Activated CD4-positive, alpha-beta T cell treated with anti-CD3 and anti-CD28 coated beads, Interleukin-2, amount 10 ng/mL, durations not matched to agents 24 days and 14 days (primary cell): ENCODE results near the gene OR8B8. TPM values are rescaled to one million over a fixed set of nuclear protein-coding genes. Genes with fewer than 3 reads are reported as not detected.
A peak's percentile ranks its signal among the peaks of the same experiment; 100 is the strongest.

Experiments
- DNase-seq: peaks from one replicate; pipeline ENCODE4 v3.0.0; 2022
- H3K27ac Mint-ChIP-seq: one replicate; pipeline ENCODE4 v1.8.0; 2022; ENCODE audit warnings: mild to moderate bottlenecking, mixed read lengths
- H3K27me3 Mint-ChIP-seq: one replicate; pipeline ENCODE4 v1.8.0; 2022; ENCODE audit warnings: mixed read lengths
- H3K36me3 Mint-ChIP-seq: one replicate; pipeline ENCODE4 v1.8.0; 2022; ENCODE audit warnings: low read depth, mild to moderate bottlenecking, mixed read lengths
- H3K4me1 Mint-ChIP-seq: one replicate; pipeline ENCODE4 v1.8.0; 2021; ENCODE audit warnings: mixed read lengths
- H3K4me3 Mint-ChIP-seq: one replicate; pipeline ENCODE4 v1.8.0; 2022; ENCODE audit warnings: mild to moderate bottlenecking, moderate library complexity, mixed read lengths
- H3K9me3 Mint-ChIP-seq: one replicate; pipeline ENCODE4 v1.8.0; 2021; ENCODE audit warnings: mixed read lengths
- intact Hi-C: fragments of 100-400 bp; cut with micrococcal nuclease; formaldehyde crosslinking; loops from one replicate; pipeline ENCODE4 v1.15.1; 2023
- total RNA-seq: library from RNA; stranded (reverse); gene quantifications from 2 replicates; pipeline ENCODE4 v1.2.3, GENCODE V29; 2022

Gene OR8B8
- total RNA-seq: not detected in 2 replicates

- H3K36me3 Mint-ChIP-seq: no peaks in the 10 kb centered on the region
- DNase-seq: no peak
- no peaks in the 10 kb centered on the region for H3K9me3 Mint-ChIP-seq
- H3K27ac Mint-ChIP-seq: no peak within 1 kb of the TSS
- H3K4me1 Mint-ChIP-seq: no peaks in the 10 kb centered on the region
- intact Hi-C loops: no loop called here
- no peak within 1 kb of the TSS for H3K4me3 Mint-ChIP-seq
- H3K27me3 Mint-ChIP-seq: peaks cover 1% of the 10 kb centered on the region
These were observed at the start of gene OR8B8 for GRCh38 chr11:124445646-124446150. OR8B8 (minus strand) TSS chr11:124445696; CDS start chr11:124441085, 4,611 bp downstream.

- H3K27me3 Mint-ChIP-seq: no peaks in the 10 kb centered on the region
- H3K36me3 Mint-ChIP-seq: no peaks in the 10 kb centered on the region
- DNase-seq: no peak
- no peaks in the 10 kb centered on the region for H3K9me3 Mint-ChIP-seq
- H3K27ac Mint-ChIP-seq: no peak overlapping the region
- intact Hi-C loops: no loop called here
- no peak overlapping the region for H3K4me3 Mint-ChIP-seq
- H3K4me1 Mint-ChIP-seq: no peaks in the 10 kb centered on the region
These were observed 47.6 kb upstream of the OR8B8 start for GRCh38 chr11:124493016-124493655.

- peaks cover 12% of the 10 kb centered on the region for H3K4me1 Mint-ChIP-seq
- no peaks in the 10 kb centered on the region for H3K9me3 Mint-ChIP-seq
- no peak for DNase-seq
- H3K27me3 Mint-ChIP-seq: peaks cover 25% of the 10 kb centered on the region
- intact Hi-C loops: no loop called here
- H3K27ac Mint-ChIP-seq: no peak overlapping the region
- no peak overlapping the region for H3K4me3 Mint-ChIP-seq
- H3K36me3 Mint-ChIP-seq: no peaks in the 10 kb centered on the region
These were observed 37.9 kb upstream of the OR8B8 start for GRCh38 chr11:124483422-124483821.

- no peak for DNase-seq
- Mint-ChIP-seq H3K27me3 (peaks cover 25% of the 10 kb centered on the region), H3K9me3 (no peaks in the 10 kb centered on the region), H3K36me3 (no peaks in the 10 kb centered on the region), H3K27ac (no peak overlapping the region), H3K4me3 (no peak overlapping the region), H3K4me1 (peaks cover 12% of the 10 kb centered on the region)
- intact Hi-C loops: no loop called here
These were observed 37.1 kb upstream of the OR8B8 start for GRCh38 chr11:124482362-124483147.

GRCh38 chr11:124481365-124482323, 36.1 kb upstream of the OR8B8 start:
- H3K36me3 Mint-ChIP-seq: no peaks in the 10 kb centered on the region
- intact Hi-C loops: no loop called here
- peaks cover 12% of the 10 kb centered on the region for H3K4me1 Mint-ChIP-seq
- peaks cover 19% of the 10 kb centered on the region for H3K27me3 Mint-ChIP-seq
- peak overlapping the region; percentile 23 for H3K27ac Mint-ChIP-seq
- no peaks in the 10 kb centered on the region for H3K9me3 Mint-ChIP-seq
- DNase-seq: peak; percentile 69
- peak overlapping the region; percentile 77 for H3K4me3 Mint-ChIP-seq

- Mint-ChIP-seq H3K27ac (no peak overlapping the region), H3K36me3 (no peaks in the 10 kb centered on the region), H3K4me1 (peaks cover 12% of the 10 kb centered on the region), H3K9me3 (no peaks in the 10 kb centered on the region), H3K27me3 (peaks cover 16% of the 10 kb centered on the region), H3K4me3 (no peak overlapping the region)
- intact Hi-C loops: no loop called here
- no peak for DNase-seq
These were observed 34.1 kb upstream of the OR8B8 start for GRCh38 chr11:124479561-124479960.

- intact Hi-C loops: no loop called here
- Mint-ChIP-seq H3K9me3 (no peaks in the 10 kb centered on the region), H3K4me1 (no peaks in the 10 kb centered on the region), H3K36me3 (no peaks in the 10 kb centered on the region), H3K27ac (no peak overlapping the region), H3K4me3 (no peak overlapping the region), H3K27me3 (peaks cover 13% of the 10 kb centered on the region)
- DNase-seq: no peak
These were observed 29.8 kb upstream of the OR8B8 start for GRCh38 chr11:124475265-124475664.

- Mint-ChIP-seq H3K9me3 (no peaks in the 10 kb centered on the region), H3K36me3 (no peaks in the 10 kb centered on the region), H3K27ac (no peak overlapping the region), H3K27me3 (peaks cover 11% of the 10 kb centered on the region), H3K4me3 (no peak overlapping the region), H3K4me1 (no peaks in the 10 kb centered on the region)
- intact Hi-C loops: no loop called here
- no peak for DNase-seq
These were observed 29.3 kb upstream of the OR8B8 start for GRCh38 chr11:124474779-124475178.

GRCh38 chr11:124474079-124474478, 28.6 kb upstream of the OR8B8 start:
- no peak for DNase-seq
- Mint-ChIP-seq H3K27me3 (peaks cover 8% of the 10 kb centered on the region), H3K9me3 (no peaks in the 10 kb centered on the region), H3K36me3 (no peaks in the 10 kb centered on the region), H3K4me3 (no peak overlapping the region), H3K4me1 (no peaks in the 10 kb centered on the region), H3K27ac (no peak overlapping the region)
- intact Hi-C loops: no loop called here

- Mint-ChIP-seq H3K4me1 (no peaks in the 10 kb centered on the region), H3K4me3 (no peak overlapping the region), H3K36me3 (no peaks in the 10 kb centered on the region), H3K9me3 (no peaks in the 10 kb centered on the region), H3K27me3 (peaks cover 8% of the 10 kb centered on the region), H3K27ac (no peak overlapping the region)
- no peak for DNase-seq
- intact Hi-C loops: no loop called here
These were observed 28.0 kb upstream of the OR8B8 start for GRCh38 chr11:124473476-124473875.

GRCh38 chr11:124470561-124471227, 25.2 kb upstream of the OR8B8 start:
- Mint-ChIP-seq H3K27me3 (peaks cover 8% of the 10 kb centered on the region), H3K36me3 (no peaks in the 10 kb centered on the region), H3K9me3 (no peaks in the 10 kb centered on the region), H3K27ac (no peak overlapping the region), H3K4me3 (no peak overlapping the region), H3K4me1 (no peaks in the 10 kb centered on the region)
- DNase-seq: no peak
- intact Hi-C loops: no loop called here

GRCh38 chr11:124467381-124467927, 22.0 kb upstream of the OR8B8 start:
- no peak overlapping the region for H3K4me3 Mint-ChIP-seq
- no peak for DNase-seq
- peaks cover 3% of the 10 kb centered on the region for H3K27me3 Mint-ChIP-seq
- no peaks in the 10 kb centered on the region for H3K9me3 Mint-ChIP-seq
- intact Hi-C loops: no loop called here
- H3K4me1 Mint-ChIP-seq: no peaks in the 10 kb centered on the region
- no peak overlapping the region for H3K27ac Mint-ChIP-seq
- H3K36me3 Mint-ChIP-seq: no peaks in the 10 kb centered on the region

GRCh38 chr11:124465368-124465767, 19.9 kb upstream of the OR8B8 start:
- Mint-ChIP-seq H3K9me3 (no peaks in the 10 kb centered on the region), H3K4me3 (no peak overlapping the region), H3K4me1 (no peaks in the 10 kb centered on the region), H3K27me3 (no peaks in the 10 kb centered on the region), H3K27ac (no peak overlapping the region), H3K36me3 (no peaks in the 10 kb centered on the region)
- no peak for DNase-seq
- intact Hi-C loops: no loop called here
